ENCODE data around the gene FBXW9. TPM values are rescaled to one million over a fixed set of nuclear protein-coding genes. Genes with fewer than 3 reads are reported as not detected.

FBXW9 gene
- total and polyA plus RNA-seq, 2 of the 13 experiments (the other 11 are each of a cell fraction or from before 2014, with no cell fraction given), result 5.7 to 6.1 TPM

DNA sequence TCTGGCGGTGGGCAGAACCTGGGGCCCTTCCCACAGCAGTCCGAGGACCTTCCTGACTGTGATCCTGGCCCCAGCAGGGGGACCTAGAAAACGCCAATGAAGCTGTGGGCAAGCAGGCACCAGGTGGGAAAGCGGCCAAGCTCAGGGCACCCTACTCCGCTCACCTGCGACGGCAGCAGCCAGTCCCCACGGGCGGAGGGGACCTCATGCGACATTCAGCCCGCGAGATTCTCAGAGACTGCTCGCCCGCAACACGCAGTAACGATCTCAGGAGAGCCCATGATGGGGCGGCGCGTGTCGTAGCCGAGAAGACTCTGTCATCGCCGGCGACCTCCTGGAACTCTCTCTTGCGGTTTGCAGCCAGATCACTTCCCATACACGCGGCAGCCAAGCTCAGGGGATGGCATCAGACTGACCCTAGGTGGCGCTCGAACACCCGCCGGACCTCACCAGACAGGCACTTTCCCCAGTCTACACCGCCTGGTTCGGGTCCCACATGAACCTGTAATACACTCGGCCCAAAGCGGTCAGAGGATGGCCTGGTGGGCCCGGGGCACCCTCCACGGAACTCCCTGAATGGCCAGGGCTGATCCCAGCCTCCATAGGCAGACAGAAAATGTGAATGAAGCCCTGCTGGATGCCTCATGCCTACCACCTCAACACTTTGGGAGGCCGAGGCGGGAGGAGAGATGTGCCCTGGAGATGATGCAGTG, 56.4 kb downstream of the FBXW9 start (continued):
- TF ChIP-seq ZNF207 (IDR thresholded peaks at IDR 0.05; ENCODE audit: borderline replicate concordance) (no peak), ZNF296 (CRISPR knock-in tag; conservative IDR thresholded peaks at IDR 0.05) (no peak), ZFP62 (CRISPR knock-in tag; IDR thresholded peaks at IDR 0.05) (no peak), HOMEZ (CRISPR knock-in tag; IDR thresholded peaks at IDR 0.05; ENCODE audit: low read depth) (no peak), TOPORS (CRISPR knock-in tag; IDR thresholded peaks at IDR 0.05) (no peak), KMT2B (CRISPR knock-in tag; IDR thresholded peaks at IDR 0.05) (peak; percentile 55; the same call in 1 of the 2 replicates), ZNF576 (CRISPR knock-in tag; IDR thresholded peaks at IDR 0.05) (no peak), PHF8 (CRISPR knock-in tag; IDR thresholded peaks at IDR 0.05) (no peak), CEBPG (CRISPR knock-in tag; IDR thresholded peaks at IDR 0.05) (no peak), MEIS1 (CRISPR knock-in tag; IDR thresholded peaks at IDR 0.05; ENCODE audit: borderline replicate concordance) (0 out of 2 replicates have a peak, but pooled peaks have one; percentile 56), SETDB1 (CRISPR knock-in tag; IDR thresholded peaks at IDR 0.05; ENCODE audit: borderline replicate concordance) (no peak), WIZ (CRISPR knock-in tag; IDR thresholded peaks at IDR 0.05) (no peak), MEIS2 (CRISPR knock-in tag; IDR thresholded peaks at IDR 0.05) (no peak), KLF13 (CRISPR knock-in tag; IDR thresholded peaks at IDR 0.05) (0 out of 2 replicates have a peak, but pooled peaks have one; percentile 37), ZNF577 (CRISPR knock-in tag; IDR thresholded peaks at IDR 0.05; ENCODE audit: borderline replicate concordance, low read depth) (no peak), PHF5A (CRISPR knock-in tag; IDR thresholded peaks at IDR 0.05; ENCODE audit: low read depth, unreplicated experiment) (no peak), XRCC5 (optimal IDR thresholded peaks at IDR 0.05; ENCODE audit: low read length) (peak; percentile 90), REL (CRISPR knock-in tag; conservative IDR thresholded peaks at IDR 0.05) (no peak), PRPF4 (IDR thresholded peaks at IDR 0.05; ENCODE audit: low read depth, low read length, poor library complexity, severe bottlenecking) (no peak)
- TF ChIP-seq, protein P1, sequence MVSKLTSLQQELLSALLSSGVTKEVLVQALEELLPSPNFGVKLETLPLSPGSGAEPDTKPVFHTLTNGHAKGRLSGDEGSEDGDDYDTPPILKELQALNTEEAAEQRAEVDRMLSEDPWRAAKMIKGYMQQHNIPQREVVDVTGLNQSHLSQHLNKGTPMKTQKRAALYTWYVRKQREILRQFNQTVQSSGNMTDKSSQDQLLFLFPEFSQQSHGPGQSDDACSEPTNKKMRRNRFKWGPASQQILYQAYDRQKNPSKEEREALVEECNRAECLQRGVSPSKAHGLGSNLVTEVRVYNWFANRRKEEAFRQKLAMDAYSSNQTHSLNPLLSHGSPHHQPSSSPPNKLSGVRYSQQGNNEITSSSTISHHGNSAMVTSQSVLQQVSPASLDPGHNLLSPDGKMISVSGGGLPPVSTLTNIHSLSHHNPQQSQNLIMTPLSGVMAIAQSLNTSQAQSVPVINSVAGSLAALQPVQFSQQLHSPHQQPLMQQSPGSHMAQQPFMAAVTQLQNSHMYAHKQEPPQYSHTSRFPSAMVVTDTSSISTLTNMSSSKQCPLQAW (CRISPR knock-in tag; IDR thresholded peaks at IDR 0.05), result no peak
- TF ChIP-seq, protein P2, sequence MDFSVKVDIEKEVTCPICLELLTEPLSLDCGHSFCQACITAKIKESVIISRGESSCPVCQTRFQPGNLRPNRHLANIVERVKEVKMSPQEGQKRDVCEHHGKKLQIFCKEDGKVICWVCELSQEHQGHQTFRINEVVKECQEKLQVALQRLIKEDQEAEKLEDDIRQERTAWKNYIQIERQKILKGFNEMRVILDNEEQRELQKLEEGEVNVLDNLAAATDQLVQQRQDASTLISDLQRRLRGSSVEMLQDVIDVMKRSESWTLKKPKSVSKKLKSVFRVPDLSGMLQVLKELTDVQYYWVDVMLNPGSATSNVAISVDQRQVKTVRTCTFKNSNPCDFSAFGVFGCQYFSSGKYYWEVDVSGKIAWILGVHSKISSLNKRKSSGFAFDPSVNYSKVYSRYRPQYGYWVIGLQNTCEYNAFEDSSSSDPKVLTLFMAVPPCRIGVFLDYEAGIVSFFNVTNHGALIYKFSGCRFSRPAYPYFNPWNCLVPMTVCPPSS (IDR thresholded peaks at IDR 0.05), result no peak
